Measurements from ENCODE around the gene CLDN5.

Gene CLDN5, protein sequence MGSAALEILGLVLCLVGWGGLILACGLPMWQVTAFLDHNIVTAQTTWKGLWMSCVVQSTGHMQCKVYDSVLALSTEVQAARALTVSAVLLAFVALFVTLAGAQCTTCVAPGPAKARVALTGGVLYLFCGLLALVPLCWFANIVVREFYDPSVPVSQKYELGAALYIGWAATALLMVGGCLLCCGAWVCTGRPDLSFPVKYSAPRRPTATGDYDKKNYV

GRCh38 chr22:19524170-19525115 lies at the start of gene CLDN5:
Gene CLDN5 (minus strand): TSS chr22:19524410. CDS start chr22:19524255, 155 bp downstream.
- no peak for DNase-seq (ENCODE audit: low read depth in 2 of 3, low spot score in 2 of 3)

DNA sequence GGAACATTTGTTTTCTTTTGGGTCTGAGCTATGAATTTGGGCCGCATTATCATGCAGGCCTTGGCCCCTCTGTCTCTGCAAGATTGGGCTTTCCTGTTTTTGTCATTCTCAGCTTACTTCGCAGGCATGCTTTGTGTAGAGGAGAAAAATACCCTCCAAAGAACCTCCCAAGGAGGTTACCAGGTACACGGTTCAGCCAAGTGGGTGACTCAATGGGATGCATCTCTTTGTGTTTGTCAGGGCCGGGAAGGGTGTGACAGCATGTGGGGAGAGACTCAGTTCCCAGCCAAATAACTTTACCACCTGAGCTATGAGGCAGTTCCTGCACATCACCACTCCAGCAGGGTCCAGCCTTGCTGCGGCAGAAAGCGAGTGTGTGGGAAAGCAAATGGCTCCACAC lies 47.8 kb upstream of the CLDN5 start:
- no peak for DNase-seq (ENCODE audit: low read depth in 2 of 3, low spot score in 2 of 3)

GRCh38 chr22:19571207-19571795 lies 47.1 kb upstream of the CLDN5 start:
- no peak for DNase-seq (ENCODE audit: low read depth in 2 of 3, low spot score in 2 of 3)

- DNase-seq (ENCODE audit: low read depth in 2 of 3, low spot score in 2 of 3), result no peak
Observed at GRCh38 chr22:19569976-19570375, 45.8 kb upstream of the CLDN5 start.

DNA sequence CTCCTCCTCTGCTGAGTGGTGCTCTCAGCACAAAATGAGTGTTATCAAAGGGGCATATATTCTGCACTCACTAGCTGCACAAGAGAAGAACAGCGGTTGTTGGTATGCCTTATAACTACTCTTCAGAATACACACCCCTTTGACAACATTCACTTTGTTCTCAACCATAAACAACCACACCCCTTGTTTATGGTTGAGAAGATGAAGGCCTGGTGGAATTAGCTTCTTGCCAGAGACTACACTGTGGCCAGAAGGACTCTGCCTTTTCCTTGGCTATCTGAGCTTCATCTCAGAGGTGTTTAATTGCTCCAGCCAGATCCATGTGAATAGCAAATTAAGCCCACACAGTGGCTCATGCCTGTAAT lies 45.0 kb upstream of the CLDN5 start:
- no peak for DNase-seq (ENCODE audit: low read depth in 2 of 3, low spot score in 2 of 3)

DNA sequence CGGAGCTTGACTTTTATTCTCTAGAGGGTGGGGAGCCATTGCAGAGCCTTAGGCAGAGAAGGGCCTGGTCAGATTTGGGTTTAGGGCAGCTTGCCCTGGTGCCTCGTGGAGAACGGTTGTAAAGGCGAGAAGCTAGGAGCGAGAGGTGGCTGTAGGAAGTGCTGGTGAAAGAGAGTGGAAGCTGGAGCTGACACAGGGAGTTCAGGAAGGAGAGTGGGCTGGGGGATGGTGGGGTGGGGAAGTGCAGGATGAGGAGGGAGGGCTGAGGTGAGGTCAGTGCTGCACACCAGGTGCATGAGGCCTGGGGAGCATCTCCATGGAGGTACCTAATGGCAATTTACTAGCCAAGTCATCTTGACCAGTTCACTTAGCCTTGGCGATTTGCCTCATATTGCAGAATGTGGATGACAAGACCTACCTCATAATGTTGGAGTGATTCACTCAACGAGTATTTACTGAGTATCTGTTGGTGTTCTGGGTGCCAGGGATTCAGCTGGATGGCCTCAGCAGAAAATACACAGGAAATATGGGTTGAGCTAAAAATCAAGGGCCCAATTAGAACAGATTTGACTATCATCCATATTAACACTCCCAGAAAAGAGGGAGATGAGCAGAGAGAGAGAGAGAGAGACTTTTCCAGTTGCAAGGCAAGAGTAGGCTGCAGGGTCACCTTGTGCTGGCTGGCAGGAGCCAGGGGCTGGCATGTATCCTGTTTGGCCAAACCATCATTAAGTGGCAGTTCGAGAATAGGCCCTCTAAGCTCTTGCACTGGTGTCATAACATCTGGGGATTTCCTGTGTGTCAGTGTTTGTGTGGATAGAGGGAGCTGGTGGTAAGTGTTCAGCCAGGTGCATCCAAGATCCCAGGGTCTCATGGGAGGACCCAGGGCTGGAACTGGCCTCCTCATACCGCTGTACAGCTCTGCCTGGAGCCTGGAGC lies 44.4 kb upstream of the CLDN5 start:
- no peak for DNase-seq (ENCODE audit: low read depth in 2 of 3, low spot score in 2 of 3)

DNA sequence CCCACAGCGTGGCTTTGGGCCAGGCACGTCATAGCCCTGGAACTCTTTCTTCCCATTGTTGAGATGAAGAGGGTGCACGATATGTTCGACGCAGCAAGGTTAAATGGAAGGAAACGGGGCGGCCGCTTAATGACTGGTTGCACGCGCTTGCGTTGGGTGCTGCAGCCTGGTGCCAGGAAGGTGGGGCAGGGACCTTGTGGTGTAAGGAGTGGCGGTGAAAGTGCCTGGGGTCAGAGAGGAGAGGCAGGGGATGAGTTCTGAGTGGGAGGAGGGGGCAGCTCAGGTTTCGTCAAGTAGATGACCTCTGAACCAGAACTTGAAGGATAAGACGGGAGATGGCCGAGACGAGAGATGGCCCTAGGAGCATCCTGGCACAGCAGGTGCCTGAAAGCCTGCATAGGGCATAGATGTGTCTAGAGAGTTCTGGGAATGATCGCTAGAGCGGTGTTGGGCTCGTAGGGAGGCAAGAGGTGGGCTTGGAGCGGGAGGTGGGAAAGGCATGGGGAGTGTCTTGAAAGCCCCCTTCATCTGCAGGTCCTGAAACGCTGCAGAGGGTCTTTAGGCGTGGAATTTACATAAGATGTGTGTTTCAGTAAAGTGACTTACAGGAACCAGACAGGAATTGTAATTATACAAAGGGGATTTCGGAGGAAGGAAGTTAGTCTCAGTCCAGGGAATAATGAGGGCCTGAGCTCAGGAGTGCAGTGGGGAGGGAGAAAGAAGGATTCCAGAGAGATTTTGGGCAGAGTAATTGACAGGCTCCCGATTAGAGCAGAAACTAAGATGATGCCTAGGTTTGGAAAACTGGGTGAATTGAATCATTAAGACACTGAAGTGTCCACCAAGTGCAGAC lies 43.2 kb upstream of the CLDN5 start:
- no peak for DNase-seq (ENCODE audit: low read depth in 2 of 3, low spot score in 2 of 3)

DNA sequence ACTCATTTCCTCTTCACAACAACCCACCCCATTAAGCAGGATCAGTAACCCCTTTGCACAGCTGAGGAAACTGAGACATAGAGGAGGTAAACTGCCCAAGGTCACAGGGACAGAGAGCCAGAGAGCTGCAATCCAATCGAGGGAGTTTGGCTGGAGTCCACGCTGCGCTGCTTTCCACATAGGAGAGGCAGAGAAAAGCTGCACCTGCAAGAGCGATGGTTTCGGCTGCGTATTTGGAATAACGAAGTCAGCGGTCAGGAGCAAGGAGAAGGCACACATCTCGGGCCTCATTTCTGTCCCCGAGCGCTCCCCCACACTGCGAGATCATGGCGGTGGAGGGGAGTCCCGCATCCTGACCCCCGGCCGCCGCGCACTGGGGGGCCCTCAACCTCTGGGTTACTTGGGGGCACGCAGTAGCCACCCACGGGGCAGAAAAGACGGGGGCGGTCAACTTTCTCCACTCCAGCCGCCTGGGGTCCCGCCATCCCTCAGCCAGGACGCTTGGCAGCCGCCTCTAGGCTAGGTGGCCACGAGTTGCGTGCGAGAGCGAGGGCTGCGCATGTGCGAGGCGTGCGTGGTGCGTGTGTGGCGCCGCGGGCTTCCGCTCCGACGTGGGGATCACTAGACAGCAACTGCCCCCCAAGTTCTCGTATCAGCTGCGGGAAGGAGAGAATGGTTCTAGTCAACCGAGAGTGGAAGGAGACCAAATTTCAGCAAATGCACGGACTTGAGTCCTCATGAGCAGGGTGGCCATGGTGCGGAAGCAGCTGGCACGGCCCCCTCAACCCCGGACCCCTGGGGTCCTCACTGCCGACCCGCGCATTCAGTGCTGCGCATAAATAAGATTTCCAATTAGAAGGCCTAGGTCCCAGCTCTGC lies 42.3 kb upstream of the CLDN5 start:
- no peak for DNase-seq (ENCODE audit: low read depth in 2 of 3, low spot score in 2 of 3)

DNA sequence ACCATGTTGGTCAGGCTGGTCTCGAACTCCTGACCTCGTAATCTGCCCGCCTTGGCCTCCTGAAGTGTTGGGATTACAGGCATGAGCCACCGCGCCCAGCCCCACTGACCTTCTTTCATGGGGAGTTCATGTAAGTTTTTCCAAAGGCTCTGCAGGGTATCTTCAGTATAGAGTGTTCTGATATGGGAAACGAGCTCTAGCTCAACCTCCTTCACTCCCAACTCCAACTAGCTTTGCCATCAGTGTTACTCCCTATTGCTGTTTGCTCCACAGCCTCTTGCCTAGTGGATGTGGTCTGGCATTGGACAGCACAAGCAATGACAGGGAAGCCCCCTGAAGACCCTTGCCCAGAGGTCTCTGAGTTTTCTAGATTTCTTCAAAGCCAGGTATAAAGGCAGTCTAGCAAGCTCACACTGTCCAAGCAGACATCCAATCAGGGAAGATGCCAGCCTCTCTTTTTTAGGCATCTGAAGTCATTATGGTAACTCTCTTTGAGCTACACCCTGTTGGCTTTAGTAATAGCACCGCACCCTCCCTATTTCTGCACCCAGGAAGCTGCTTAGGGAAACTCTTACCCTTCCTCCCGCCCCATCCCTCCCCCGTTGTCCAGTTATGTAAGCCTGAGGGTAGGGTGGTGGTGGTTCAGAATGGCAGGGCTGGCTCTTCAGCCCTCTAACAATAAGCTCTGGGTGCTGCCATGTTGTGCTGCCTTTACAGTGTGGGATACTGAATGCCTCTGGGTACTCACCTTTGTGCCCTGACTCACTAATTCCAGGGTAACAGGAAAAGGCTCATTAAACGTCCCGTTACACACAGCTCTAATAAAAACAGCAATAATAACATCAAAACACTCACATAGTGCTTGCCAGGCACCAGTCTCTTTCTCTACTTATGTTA lies 41.4 kb upstream of the CLDN5 start:
- DNase-seq (ENCODE audit: low read depth in 2 of 3, low spot score in 2 of 3), result no peak

- DNase-seq (ENCODE audit: low read depth in 2 of 3, low spot score in 2 of 3), result no peak
Observed at GRCh38 chr22:19559956-19560355, 35.7 kb upstream of the CLDN5 start.

- DNase-seq (ENCODE audit: low read depth in 2 of 3, low spot score in 2 of 3), result no peak
Observed at GRCh38 chr22:19559324-19559811, 35.2 kb upstream of the CLDN5 start.

DNA sequence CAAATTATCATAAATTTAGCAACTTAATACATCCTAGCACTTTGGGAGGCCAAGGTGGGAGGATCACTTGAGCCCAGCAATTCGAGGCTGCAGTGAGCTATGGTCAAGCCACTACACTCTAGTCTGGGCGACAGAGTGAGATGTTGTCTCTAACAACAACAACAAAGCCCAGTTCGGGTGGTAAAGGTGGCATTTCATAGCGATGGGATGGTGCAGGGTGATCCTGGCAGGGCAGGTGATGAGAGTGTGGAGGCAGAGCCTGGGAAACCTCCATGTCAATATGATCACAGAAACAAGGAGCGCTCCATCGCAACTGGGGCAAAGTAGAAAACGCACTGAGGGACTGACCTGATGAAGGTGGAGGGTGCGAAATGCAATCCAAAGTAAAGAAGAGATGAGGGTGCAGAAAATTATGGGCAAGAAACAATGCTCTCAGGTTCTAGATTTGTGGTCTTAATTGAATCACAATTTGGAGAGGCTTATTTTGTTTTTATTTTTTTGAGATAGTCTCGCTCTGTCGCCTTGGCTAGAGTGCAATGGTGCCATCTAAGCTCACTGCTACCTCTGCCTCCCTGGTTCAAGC lies 32.8 kb upstream of the CLDN5 start:
- DNase-seq (ENCODE audit: low read depth in 2 of 3, low spot score in 2 of 3), result no peak

- no peak for DNase-seq (ENCODE audit: low read depth in 2 of 3, low spot score in 2 of 3)
Observed at GRCh38 chr22:19555651-19556050, 31.4 kb upstream of the CLDN5 start.

DNA sequence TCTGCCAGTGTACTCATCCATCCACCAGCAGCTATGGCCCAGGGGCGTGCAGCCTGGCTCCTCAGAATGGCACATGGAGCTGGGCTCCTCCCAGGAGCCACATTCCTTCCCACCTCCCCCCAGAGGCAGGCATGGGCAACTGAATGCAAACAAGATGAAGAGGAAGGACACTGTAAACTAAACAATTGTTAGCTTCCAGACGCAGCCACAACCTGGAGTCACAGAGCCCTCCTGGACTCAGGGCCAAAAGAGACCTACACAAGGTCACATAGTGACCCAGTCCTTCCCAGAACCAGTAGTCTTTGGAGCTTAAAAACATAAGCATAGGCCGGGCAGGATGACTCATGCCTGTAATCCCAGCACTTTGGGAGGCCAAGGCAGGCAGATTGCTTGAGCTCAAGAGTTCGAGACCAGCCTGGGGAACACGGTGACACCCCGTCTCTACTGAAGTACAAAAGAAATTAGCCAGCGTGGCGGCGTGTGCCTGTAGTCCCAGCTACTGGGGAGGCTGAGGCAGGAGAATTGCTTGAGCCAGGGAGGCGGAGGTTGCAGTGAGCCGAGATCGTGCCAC lies 30.7 kb upstream of the CLDN5 start:
- DNase-seq (ENCODE audit: low read depth in 2 of 3, low spot score in 2 of 3), result no peak

- no peak for DNase-seq (ENCODE audit: low read depth in 2 of 3, low spot score in 2 of 3)
Observed at GRCh38 chr22:19553201-19553600, 29.0 kb upstream of the CLDN5 start.

DNA sequence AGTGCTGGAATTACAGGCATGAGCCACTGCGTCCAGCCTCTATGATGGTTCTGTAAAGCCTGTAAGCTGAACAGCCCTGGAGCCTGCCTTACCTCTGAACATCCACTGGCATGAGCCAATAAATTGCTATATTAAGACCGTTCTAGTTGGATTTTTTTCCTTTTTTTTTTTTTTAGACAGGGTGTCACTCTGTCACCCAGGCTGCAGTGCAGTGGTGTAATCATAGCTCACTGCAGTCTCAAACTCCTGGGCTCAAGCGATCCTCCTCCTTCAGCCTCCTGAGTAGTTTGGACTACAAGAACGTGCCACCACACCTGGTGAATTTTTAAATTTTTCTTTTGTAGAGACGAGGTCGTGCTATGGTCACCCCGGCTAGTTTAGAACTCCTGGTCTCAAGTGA lies 26.2 kb upstream of the CLDN5 start:
- no peak for DNase-seq (ENCODE audit: low read depth in 2 of 3, low spot score in 2 of 3)

DNA sequence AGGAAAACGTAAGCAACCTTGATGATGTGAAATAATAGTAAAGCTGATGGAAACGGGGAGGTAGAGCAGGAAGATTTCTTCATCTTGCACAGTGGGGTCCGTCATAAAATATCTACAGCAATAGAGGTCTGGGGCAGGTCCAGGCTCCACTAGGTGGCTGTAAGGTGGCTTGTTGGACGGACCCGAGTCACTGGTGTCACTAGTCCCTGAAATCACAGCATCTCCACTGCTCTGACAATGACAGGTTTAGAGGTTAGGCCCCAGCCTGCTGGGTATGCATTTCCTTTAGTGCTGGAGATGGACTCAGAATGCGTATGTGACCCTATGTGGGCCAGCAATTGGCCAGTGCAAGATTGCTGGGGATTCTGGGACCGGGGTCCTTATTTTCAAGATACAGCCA lies 25.2 kb upstream of the CLDN5 start:
- DNase-seq (ENCODE audit: low read depth in 2 of 3, low spot score in 2 of 3), result no peak
